Astrocyte of the hippocampus (primary cell): ENCODE results near the gene CRYBG1.
A peak's percentile ranks its signal among the peaks of the same experiment; 100 is the strongest.
"Not testable (repeated sequence)": the region's sequence is repeated elsewhere in the genome, so short reads cannot be mapped to it uniquely, and the experiment has no call there.

Source experiments
- DNase-seq: peaks from one replicate; pipeline ENCODE4 v3.0.0; 2011; ENCODE audit warnings: low read depth, low spot score

The CRYBG1 gene

GRCh38 chr6:106586815-106587415 lies 226.4 kb downstream of the CRYBG1 start:
- no peak for DNase-seq

- DNase-seq, result not testable (repeated sequence)
These were observed 228.4 kb downstream of the CRYBG1 start for GRCh38 chr6:106588937-106589336.

GRCh38 chr6:106591111-106591825 lies 230.8 kb downstream of the CRYBG1 start:
- peak; percentile 90 for DNase-seq

- no peak for DNase-seq
These were observed 238.9 kb downstream of the CRYBG1 start for GRCh38 chr6:106599440-106599839.

DNA sequence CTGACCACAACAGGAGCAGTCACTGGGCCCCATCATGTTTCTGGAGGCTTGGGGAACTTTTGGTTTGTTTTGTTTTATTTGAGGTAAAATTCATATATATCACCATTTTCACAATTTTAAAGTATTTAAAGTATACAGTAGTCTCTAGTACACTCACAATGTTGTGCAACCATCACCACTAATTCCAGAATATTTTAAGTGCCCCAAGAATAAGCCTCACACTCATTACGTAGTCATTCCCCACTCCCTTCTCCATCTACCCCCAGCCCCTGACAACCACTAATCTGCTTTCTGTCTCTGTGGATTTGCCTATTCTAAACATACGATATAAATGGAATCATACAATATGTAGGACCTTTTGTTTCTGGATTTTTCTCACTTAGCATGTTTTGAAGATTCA lies 239.8 kb downstream of the CRYBG1 start:
- DNase-seq, result no peak

DNA sequence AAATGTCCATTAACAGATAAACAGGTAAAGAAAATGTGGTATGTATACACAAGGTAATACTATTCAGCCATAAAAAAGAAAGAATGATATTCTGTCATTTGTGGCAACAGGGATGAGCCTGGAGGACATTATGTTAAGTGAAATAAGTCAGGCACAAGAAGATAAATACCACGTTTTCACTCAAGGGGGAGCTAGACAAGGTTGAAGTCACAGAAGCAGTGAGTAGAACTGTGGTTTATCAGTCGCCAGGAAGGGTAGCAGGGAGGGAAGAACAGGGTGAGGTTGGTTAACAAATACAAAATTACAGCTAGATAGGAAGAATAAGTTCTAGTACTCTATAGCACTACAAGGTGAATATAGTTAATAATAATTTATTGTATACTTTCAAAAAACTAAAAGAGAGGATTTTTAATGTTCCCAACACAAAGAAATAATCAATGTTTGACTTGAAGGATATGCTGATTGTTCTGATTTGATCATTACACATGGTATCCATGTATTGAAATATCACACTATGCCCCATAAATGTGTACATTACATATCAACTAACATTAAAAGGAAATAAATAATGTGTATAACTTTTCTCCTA lies 247.7 kb downstream of the CRYBG1 start:
- peak; percentile 67 for DNase-seq

DNA sequence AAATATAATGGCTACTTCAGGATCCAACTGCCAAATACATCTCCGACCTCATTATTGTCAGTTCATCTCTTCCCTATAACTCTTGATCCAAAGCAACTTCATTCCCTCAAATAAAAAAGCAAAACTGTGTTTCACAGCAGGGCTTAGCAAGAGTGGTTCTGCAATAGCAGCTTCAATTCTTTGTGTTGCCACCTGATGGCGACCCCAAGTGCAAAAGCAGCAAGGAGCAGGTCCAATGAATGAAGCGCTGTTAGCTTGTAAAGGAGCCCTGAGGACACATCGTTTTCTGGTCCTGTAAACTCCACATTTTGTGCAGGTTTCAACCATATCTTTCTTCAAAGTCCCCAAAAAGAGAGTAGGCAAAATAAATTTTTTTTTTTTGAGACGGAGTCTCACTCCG lies 249.2 kb downstream of the CRYBG1 start:
- peak; percentile 57 for DNase-seq

- DNase-seq, result no peak
These were observed 250.5 kb downstream of the CRYBG1 start for GRCh38 chr6:106611030-106611429.

- DNase-seq, result no peak
These were observed 252.3 kb downstream of the CRYBG1 start for GRCh38 chr6:106612671-106613416.

DNA sequence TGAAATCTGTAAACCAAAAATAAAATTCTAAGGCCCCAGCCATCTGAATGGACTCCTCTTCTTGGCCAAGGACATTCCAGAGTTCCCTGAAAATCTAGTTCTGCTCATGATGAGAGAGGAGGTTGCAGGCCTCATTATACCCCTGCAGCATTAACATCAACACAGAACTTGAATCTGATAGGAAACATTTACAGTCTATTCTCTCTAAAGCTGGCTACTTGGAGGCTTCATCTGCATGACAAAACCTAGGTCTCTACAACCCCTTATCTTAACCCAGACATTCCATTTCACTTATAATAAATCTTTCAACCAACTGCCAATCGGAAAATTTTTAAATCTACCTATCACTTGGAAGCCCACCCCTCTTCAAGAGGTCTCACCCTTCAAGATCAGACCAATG lies 253.1 kb downstream of the CRYBG1 start:
- DNase-seq, result no peak

DNA sequence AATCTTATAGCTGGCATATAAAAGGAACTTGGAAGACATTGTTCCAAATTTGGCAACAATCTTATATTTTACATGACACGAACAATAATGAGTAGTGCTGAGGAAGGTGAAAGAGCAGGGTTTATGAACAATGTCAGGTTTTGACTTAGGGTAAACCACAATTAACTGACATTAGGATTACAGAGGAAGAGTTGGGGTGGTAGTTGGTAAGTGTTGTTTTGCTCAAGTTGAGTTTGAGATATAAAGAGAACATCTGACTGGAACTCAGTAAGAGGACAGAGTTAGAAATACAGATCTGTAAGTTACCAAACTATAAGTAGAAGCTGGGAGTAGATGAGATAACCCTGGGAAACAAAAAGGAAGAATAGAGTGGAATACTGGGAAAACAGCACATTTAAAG lies 253.6 kb downstream of the CRYBG1 start:
- DNase-seq, result no peak

- no peak for DNase-seq
These were observed 254.2 kb downstream of the CRYBG1 start for GRCh38 chr6:106614592-106615257.

- DNase-seq, result no peak
These were observed 256.8 kb downstream of the CRYBG1 start for GRCh38 chr6:106617302-106617701.

DNA sequence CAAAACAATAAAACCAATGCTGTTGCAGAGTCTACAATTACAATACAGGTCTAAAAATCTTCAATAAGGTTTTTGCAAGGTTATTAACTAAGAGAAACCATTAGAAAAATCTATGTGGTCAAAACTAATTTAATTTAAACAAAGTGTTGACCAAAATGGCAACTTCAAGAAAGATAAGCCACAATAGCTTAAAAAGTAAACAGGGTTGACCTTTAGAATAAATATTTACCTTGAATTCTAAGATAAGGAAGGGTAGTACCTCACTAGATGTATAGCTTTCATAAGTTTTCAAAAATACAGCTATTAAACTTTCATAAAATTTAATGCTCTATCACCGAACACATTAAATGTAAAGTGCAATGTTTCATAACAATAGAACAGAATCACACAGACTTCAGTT lies 257.3 kb downstream of the CRYBG1 start:
- DNase-seq, result no peak

- DNase-seq, result no peak
These were observed 257.8 kb downstream of the CRYBG1 start for GRCh38 chr6:106618324-106618723.

DNA sequence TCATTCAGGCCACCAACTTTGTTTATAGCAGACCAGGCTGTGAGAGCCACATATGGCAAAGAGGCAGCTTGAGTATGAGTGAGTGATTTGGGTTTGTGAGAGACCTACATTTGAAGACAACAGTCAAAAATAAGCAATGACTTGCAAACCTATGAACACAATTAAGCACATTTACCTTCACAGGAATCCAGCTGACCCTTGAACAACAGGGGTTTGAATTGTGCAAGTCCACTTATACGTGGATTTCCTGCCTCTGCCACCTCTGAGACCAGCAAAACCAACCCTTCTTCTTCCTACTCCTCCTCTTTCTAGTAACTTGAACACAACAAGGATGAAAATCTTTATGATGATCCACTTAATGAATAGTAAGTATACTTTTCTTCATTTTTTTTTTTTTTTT lies 258.7 kb downstream of the CRYBG1 start:
- DNase-seq, result no peak

DNA sequence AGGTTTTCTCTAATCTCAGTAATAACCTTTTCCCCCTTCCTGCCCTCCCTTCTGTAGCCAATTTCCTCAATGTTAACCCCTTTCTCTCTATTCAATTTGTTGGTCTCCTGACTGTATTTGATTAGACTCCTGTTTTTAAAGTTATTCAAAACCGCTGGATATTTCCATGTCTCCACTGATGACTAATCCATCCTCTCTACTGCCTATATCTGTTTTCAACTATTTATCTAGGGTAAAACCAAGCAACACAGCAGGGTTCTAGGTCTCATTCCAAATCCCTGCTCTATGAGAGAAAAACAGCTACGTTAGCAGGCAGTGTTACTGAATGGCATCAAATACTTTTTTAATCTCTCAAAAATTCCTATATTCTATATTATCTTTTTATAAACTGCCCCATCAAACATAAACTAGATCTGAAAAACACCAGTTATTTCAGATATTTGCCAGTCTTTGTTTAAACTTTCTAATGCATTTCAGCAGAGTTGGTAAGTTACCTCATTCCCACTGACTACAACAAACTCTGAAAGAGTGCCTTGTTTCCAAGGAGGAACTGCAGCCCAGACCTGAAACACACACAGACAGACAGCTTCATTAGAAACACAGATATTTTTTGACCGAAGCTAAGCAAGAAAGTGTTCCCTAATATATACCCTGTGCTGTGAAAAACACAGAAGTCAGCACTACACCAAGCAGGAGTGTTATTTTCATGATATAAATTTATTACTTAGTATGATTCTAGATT lies 260.6 kb downstream of the CRYBG1 start:
- DNase-seq, result peak; percentile 44
